Stimulated activated CD4-positive, alpha-beta T cell treated with anti-CD3 and anti-CD28 coated beads, Interleukin-1b, Interleukin-23, amount 100 ng/mL, for 24 hours (primary cell): ENCODE data around the gene DOCK1.

ENCODE experiments used
- DNase-seq, 4 experiments: peaks; one replicate each; pipeline ENCODE4 v3.0.0-alpha.2; 2020; ENCODE audit warnings: low read depth in 4 of 4, low spot score in 1 of 4

DOCK1 gene

DNA sequence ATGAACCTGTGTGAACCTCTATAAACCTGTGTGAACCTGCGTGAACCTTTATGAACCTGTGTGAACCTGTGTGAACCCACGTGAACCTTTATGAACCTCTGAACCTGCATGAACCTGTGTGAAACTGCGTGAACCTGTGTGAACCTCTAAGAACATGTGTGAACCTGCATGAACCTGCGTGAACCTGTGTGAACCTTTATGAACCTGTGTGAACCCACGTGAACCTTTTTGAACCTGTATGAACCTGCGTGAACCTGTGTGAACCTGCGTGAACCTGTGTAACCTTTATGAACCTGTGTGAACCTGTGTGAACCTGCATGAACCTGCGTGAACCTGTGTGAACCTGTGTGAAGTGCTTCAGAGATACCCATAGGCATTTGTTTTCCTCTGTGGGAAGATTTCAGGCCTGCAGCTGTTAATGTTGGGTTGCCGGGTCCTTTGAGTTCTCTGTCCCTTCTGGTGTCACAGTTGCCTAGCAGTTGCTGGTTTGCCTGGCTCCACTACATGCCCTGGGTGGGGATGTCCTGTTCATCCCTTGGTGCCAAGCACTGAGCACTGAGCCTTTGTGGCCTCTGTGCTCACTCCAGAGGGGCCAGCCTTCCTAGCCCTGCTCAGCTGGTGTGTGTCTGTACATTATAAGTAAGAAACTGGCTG, 97.9 kb downstream of the DOCK1 start:
- DNase-seq: no peak

- DNase-seq: no peak
Observed at GRCh38 chr10:127006453-127006852, 101.2 kb downstream of the DOCK1 start.

DNA sequence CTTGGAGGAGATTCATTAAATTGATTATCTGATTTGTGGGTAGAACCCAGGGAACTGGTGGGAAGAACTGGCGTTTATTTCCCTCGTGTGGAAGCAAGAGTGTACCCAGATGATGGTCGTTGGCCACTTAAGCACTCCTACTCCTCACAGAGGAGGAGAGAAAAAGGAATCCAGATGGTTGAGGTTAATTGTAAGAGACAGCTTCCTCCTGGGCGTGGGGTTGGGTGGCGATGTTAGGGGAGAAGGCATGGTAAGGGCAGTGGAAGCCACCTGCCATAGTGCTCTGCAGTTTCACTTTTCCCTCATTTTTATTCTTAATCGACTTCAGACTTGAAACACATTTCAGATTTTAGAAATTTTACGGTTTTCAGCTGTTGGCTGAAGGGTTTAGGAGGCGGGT, 104.1 kb downstream of the DOCK1 start:
- DNase-seq: no peak

- DNase-seq: no peak
Observed at GRCh38 chr10:127011174-127011573, 105.9 kb downstream of the DOCK1 start.

DNA sequence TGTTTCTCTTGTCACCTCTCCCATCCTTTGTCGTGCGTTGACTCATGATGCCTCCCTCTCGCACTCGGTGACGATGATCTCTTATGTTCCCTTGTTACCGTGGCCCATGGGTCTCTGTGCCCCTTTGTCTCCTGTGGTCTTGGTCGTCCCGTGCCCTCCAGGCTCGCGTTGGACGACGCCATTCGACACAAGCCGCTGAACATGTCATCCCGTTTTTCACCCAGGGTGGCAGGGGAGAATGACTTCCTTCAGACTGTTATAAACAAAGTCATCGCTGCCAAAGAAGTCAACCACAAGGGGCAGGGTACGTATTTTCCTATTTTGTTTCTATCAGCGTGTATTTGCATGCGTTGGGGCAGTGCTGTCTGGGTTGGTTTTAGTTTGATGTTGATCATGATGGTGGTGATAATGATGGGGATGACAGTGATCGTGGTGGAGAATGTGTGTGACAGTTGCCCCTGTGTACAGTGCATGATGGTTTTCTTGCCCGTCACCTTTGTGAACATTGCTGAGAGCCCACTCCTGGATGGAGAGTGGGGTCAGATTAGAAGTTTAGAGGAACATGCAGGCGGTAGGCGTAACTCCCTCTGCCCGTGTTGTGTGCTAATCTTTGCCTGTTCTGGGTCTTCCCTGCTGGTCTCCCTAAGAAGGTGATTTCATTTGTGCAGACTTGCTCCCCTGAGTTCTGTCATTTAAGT, 107.0 kb downstream of the DOCK1 start:
- DNase-seq: no peak

DNA sequence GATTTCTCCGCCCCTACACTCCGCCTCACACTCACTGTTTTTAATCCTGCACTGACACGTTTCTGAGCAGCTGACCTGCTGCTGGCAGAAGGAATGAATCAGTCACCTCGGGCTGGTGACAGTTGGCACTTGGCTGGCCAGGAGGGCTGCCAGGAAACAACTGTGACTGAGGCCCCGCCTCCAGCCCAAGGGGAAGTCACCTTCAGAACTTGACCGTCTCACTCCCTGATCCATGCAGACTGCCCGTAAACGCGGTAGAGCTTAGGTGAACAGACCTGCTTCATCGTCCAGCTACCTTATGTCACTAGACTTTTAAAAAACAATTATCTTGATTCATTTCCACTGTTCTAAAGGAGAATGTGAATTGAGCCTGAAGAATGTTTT, 107.5 kb downstream of the DOCK1 start:
- no peak for DNase-seq

DNA sequence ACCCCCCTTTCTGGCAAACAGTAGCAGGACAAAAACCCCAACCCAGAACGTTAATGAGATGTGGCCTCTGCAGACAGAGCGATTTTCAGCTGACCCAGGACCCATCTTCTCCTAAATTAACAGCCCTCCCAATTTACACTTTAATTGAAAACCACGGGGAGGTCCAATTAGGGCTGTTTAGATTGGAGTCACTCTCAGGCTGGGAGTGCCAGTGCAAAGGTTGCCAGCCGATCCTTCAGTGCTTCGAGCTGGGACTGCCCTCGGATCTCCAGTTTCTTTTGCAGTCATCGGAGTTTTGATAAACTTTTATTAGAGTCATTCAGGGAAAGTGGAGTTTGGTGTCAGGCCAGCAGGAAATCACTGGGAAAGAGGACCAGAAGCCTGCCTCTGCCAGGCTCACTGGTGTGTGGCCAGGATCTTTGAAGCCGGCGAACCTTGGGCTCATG, 108.0 kb downstream of the DOCK1 start:
- no peak for DNase-seq

- DNase-seq: no peak
Observed at GRCh38 chr10:127013691-127014473, 108.7 kb downstream of the DOCK1 start.

- no peak for DNase-seq
Observed at GRCh38 chr10:127014671-127015070, 109.4 kb downstream of the DOCK1 start.

DNA sequence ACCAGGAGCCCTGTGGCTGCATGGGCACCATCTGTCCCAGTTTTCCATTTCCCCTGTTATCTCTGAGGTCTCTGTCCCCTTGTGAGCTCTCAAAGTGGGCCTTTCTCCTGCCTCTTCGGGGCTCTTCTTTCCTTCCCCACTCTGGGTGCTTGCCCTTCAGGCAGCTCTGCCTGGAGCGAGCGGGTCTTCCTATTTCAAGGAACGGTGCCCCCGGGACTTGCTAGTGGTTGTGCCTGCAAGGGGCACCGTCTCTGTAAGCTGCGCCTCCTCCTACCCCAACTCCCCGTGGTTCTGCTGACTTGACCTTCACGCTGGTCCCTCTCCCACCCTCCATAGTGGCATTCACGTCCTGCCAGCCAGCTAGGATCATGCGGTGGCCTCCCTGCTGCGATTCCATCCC, 110.1 kb downstream of the DOCK1 start:
- DNase-seq: no peak

- DNase-seq: no peak
Observed at GRCh38 chr10:127016331-127016730, 111.1 kb downstream of the DOCK1 start.

DNA sequence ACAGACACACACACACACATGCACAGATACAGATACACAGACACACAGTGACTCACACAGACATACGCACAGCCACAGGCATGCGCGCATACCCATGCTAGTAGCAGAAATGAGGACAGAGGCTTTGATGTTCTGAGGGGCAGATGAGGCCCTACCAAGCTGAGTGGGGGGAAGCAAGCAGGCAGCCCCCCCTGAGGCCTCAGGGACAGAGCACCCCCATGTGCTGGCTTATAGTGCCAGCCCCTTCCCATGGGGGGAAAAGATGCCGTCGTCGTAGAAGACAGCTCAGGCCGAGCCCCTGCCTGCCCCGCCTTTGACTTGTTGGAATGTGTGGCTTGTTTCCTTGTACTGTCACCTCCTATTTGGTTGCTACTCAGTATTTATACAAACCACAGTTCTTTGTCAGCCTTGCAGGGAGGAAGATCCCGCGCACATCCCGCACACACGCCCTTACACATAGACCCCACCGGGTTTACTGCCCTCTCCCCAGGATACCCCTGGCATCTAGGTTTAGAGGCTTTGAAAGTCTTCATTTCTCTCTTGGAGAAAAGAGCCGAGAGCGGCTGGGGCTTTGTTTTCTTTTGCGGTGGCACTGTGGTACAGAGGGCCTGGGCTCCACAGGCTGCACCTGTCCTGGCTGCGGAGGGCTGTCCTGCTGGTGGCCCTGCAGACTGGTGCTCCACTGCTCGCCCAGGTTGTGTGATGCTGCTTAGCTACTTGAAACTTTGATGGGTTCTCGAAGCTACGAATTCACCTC, 112.5 kb downstream of the DOCK1 start:
- no peak for DNase-seq

DNA sequence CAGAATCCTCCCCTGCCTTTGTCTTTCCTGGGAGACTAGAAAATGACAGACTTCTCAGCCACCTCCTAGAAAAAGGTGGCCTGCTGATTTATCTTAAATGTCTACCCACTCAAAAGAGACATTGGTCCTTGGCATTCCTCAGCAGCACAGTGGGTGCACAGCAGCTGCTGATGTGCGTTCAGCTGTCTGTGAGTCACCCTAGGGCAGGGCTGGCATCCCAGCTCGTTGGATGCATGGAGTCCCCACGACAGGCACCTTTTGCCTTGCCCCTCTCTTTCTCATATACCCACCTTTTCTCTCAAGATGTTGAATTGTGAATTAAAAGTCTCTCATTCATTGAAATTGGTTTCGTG, 113.0 kb downstream of the DOCK1 start:
- no peak for DNase-seq

- no peak for DNase-seq
Observed at GRCh38 chr10:127018766-127019165, 113.5 kb downstream of the DOCK1 start.

DNA sequence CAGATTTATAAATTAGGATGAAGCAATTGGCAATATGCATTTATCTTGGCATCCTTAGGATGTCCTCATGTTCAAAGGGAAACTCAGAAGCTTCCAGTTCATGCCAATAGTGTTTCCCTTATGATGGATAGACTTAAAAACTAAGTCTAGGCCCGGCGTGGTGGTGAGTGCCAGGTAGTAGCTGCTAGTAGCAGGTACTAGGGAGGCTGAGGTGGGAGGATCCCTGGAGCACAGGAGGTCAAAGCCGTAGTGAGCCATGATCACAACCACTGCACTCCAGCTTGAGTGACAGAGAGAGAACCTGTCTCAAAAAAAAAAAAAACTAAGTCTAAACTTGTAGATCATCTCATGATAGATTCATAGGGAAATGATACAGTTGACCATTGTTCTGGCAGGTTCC, 115.0 kb downstream of the DOCK1 start:
- no peak for DNase-seq

DNA sequence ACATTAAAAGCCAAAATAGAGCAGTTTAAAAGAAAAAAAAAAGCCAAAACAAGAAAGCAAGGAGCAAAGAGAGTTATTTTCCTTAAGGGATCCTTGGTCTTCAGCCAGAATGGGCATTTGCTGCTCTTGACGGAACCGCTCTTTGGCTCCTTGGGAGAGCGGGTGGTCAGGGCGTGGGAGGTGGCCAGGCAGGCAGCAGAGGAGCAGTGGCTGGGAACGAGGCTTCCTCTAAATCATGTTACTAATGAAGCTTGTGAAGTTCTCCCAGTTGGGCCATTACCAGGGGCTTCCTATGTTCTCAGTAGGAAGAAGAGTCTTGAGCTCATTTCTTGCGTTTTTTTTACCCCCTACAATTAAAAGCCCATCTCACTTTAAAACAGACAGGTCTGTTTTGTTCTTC, 116.6 kb downstream of the DOCK1 start:
- no peak for DNase-seq

DNA sequence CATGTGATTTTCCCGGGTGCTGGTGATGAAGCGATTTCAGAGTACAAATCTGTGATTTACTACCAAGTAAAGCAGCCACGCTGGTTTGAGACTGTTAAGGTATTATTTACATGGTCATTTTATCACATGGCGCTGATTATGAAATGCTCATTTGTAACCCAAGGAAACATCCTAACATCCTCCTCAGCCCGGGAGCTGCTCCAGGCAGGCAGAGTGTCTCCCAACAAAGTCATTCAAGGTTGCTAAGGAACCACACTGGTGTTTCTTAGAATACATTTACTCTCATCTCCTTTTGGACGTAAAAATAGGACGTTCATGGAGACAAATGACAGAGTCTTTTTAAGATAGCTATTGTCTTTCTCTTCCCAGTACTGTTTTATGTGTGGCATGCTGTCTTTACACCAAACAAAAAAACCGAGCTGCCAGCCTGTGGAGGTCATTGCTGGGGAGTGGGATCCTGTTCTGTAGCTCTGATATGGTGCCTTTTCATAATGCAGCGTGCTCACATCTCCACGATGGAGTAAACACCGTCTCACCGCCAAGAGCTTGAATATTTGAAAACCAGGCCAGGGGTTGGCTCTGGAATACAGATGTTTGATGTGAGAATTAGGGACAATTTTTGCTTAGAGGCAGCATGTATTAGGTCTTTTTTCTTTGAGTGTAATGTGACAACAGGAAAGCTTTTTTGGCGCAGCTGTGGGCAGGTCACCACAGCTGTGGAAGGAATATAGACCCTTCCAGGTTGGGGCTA, 119.6 kb downstream of the DOCK1 start:
- no peak for DNase-seq

- no peak for DNase-seq
Observed at GRCh38 chr10:127027786-127028185, 122.6 kb downstream of the DOCK1 start.

GRCh38 chr10:127028556-127028955, 123.3 kb downstream of the DOCK1 start:
- no peak for DNase-seq

- DNase-seq: no peak
Observed at GRCh38 chr10:127029061-127029460, 123.8 kb downstream of the DOCK1 start.
